Measurements from ENCODE around the gene LTF.
"Not testable (repeated sequence)": the region's sequence is repeated elsewhere in the genome, so short reads cannot be mapped to it uniquely, and the experiment has no call there.

GRCh38 chr3:46391526-46391925 is 73.2 kb downstream of the LTF start:
- not testable (repeated sequence) for TF ChIP-seq POLR2AphosphoS5, CTCF (IDR thresholded peaks at IDR 0.05)
